MM.1S (cell line): Measurements from ENCODE around the gene SLC22A3.

Experiments
- DNase-seq: peaks from one replicate; pipeline ENCODE4 v3.0.0-alpha.2; 2015
- H2AFZ ChIP-seq: fragments of 300-600 bp; sonication (generic); 2 replicates; pipeline ENCODE4 v1.6.0; 2016; ENCODE audit warnings: antibody characterized with exemption, low read length
- H3F3A ChIP-seq: fragments of 300-600 bp; sonication (generic); 2 replicates; pipeline ENCODE4 v1.6.1; 2016; ENCODE audit warnings: mild to moderate bottlenecking, antibody characterized with exemption, low read length, moderate library complexity, mixed read lengths; ENCODE audit not compliant: insufficient read depth
- H3K27ac ChIP-seq: fragments of 300-600 bp; sonication (generic); 2 replicates; pipeline ENCODE4 v1.5.1; 2016; ENCODE audit warnings: mild to moderate bottlenecking, low read length
- H3K27me3 ChIP-seq: fragments of 300-600 bp; sonication (generic); replicated peaks from 2 replicates; pipeline ENCODE4 v1.6.0; 2016; ENCODE audit warnings: low read length; ENCODE audit not compliant: insufficient read depth
- H3K36me3 ChIP-seq: fragments of 300-600 bp; sonication (generic); replicated peaks from 2 replicates; pipeline ENCODE4 v1.6.1; 2016; ENCODE audit warnings: mild to moderate bottlenecking, low read length, mixed read lengths; ENCODE audit not compliant: insufficient read depth
- H3K4me1 ChIP-seq: fragments of 300-600 bp; sonication (generic); 2 replicates; pipeline ENCODE4 v1.6.1; 2016; ENCODE audit warnings: low read length, mixed read lengths
- H3K4me2 ChIP-seq: fragments of 300-600 bp; sonication (generic); 2 replicates; pipeline ENCODE4 v1.6.0; 2016; ENCODE audit warnings: low read depth, low read length
- H3K4me3 ChIP-seq: fragments of 300-600 bp; sonication (generic); 2 replicates; pipeline ENCODE4 v1.5.1; 2016; ENCODE audit warnings: low read length, mixed read lengths
- H3K79me2 ChIP-seq: fragments of 300-600 bp; sonication (generic); 2 replicates; pipeline ENCODE4 v1.6.1; 2016; ENCODE audit warnings: mixed run types, low read length, mixed read lengths
- H3K9ac ChIP-seq: fragments of 300-600 bp; sonication (generic); 2 replicates; pipeline ENCODE4 v1.6.1; 2016; ENCODE audit warnings: low read length, mixed read lengths
- H3K9me2 ChIP-seq: fragments of 300-600 bp; sonication (generic); replicated peaks from 2 replicates; pipeline ENCODE4 v1.6.1; 2016; ENCODE audit warnings: mild to moderate bottlenecking, low read length, mixed read lengths; ENCODE audit not compliant: insufficient read depth
- H3K9me3 ChIP-seq: fragments of 300-600 bp; sonication (generic); replicated peaks from 2 replicates; pipeline ENCODE4 v1.6.1; 2016; ENCODE audit warnings: mild to moderate bottlenecking, low read length, mixed read lengths; ENCODE audit not compliant: insufficient read depth
- H4K20me1 ChIP-seq: fragments of 300-600 bp; sonication (generic); 2 replicates; pipeline ENCODE4 v1.6.1; 2016; ENCODE audit warnings: mild to moderate bottlenecking, low read length, moderate library complexity, mixed read lengths; ENCODE audit not compliant: insufficient read depth
- EZH2 ChIP-seq: fragments of 300-600 bp; sonication (generic); optimal IDR thresholded peaks from 2 replicates; pipeline ENCODE3; 2017; ENCODE audit warnings: low read depth, mild to moderate bottlenecking, antibody characterized with exemption, low read length, mixed read lengths
- EZH2phosphoT487 ChIP-seq: fragments of 300-600 bp; sonication (generic); IDR thresholded peaks from 2 replicates; pipeline ENCODE4 v1.6.1; 2018; ENCODE audit warnings: antibody characterized with exemption, low read length
- TF ChIP-seq, protein P1 (sequence below): fragments of 300-600 bp; sonication (generic); IDR thresholded peaks from 2 replicates; pipeline ENCODE4 v1.5.1; 2016; ENCODE audit warnings: antibody characterized with exemption, low read length, mixed read lengths

Gene SLC22A3

DNA sequence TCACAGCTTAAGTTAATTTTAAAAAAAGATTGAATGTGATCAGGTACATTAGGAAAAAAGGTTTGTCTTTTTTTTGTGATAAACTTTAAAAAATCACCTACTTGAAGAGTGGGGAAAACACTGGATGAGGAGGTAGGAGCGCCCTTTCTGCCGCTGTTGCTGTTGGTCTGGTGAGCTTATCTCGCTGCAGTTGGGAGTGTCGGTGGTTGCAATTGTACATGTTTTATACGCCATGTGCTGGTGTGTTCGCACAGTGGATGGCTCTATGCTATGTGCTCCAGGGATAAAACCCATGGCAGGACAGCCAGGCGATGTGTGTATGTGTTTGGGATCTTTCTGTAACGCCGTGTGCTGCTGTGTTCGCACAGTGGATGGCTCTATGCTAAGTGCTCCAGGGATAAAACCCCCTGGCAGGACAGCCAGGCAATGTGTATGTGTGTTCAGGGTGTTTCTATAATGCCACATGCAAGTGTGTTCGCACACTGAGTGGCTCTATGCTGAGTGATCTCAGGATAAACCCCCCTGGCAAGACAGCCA, 1.7 kb downstream of the SLC22A3 start:
- H3F3A ChIP-seq: no peaks in the 10 kb centered on the region
- H3K4me1 ChIP-seq: no peaks in the 10 kb centered on the region
- H3K79me2 ChIP-seq: no peaks in the 10 kb centered on the region
- H3K9me3 ChIP-seq: no peaks in the 10 kb centered on the region
- H3K4me3 ChIP-seq: no peak overlapping the region
- no peak overlapping the region for H3K9ac ChIP-seq
- no peaks in the 10 kb centered on the region for H3K36me3 ChIP-seq
- H2AFZ ChIP-seq: no peak overlapping the region
- no peak for DNase-seq
- H3K27me3 ChIP-seq: no peaks in the 10 kb centered on the region
- no peaks in the 10 kb centered on the region for H3K9me2 ChIP-seq
- H3K4me2 ChIP-seq: no peak overlapping the region
- TF ChIP-seq EZH2 (no peak), EZH2phosphoT487 (no peak)
- TF ChIP-seq, protein P1, sequence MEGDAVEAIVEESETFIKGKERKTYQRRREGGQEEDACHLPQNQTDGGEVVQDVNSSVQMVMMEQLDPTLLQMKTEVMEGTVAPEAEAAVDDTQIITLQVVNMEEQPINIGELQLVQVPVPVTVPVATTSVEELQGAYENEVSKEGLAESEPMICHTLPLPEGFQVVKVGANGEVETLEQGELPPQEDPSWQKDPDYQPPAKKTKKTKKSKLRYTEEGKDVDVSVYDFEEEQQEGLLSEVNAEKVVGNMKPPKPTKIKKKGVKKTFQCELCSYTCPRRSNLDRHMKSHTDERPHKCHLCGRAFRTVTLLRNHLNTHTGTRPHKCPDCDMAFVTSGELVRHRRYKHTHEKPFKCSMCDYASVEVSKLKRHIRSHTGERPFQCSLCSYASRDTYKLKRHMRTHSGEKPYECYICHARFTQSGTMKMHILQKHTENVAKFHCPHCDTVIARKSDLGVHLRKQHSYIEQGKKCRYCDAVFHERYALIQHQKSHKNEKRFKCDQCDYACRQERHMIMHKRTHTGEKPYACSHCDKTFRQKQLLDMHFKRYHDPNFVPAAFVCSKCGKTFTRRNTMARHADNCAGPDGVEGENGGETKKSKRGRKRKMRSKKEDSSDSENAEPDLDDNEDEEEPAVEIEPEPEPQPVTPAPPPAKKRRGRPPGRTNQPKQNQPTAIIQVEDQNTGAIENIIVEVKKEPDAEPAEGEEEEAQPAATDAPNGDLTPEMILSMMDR: no peak
- H3K27ac ChIP-seq: no peak overlapping the region
- H4K20me1 ChIP-seq: no peaks in the 10 kb centered on the region

DNA sequence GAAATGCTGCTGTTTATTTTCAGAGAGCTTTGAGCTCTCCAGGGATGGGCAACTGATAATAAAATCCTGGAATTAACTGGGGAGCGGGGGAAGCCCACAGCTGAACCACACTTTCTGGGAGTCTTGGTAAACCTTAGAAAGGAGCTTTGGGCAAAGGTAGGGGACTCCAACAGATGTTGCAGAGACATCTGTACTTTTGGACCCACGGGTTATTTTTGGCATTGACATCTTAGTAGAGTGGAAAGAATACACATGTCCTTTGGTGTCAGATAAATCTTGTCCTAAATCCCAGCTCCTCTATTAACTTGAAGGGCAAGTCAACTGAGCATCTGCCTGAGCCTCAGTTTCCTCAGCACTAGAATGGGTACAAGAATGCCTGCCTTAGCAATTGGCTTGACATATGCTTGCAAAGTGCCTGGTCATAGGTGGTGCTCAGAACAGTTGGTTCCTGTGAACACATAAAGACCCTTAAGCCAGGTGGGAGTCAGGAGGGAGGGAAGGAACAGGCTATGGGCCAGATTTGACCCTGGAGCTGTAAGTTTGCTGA, 5.8 kb downstream of the SLC22A3 start:
- TF ChIP-seq EZH2 (no peak), EZH2phosphoT487 (no peak)
- TF ChIP-seq, protein P1: no peak
- H3F3A ChIP-seq: no peaks in the 10 kb centered on the region
- H3K79me2 ChIP-seq: no peaks in the 10 kb centered on the region
- no peaks in the 10 kb centered on the region for H3K9me2 ChIP-seq
- H3K4me1 ChIP-seq: no peaks in the 10 kb centered on the region
- no peak for DNase-seq
- no peak overlapping the region for H3K27ac ChIP-seq
- H3K36me3 ChIP-seq: no peaks in the 10 kb centered on the region
- H3K4me3 ChIP-seq: no peak overlapping the region
- no peaks in the 10 kb centered on the region for H3K9me3 ChIP-seq
- no peak overlapping the region for H2AFZ ChIP-seq
- H3K27me3 ChIP-seq: no peaks in the 10 kb centered on the region
- no peaks in the 10 kb centered on the region for H4K20me1 ChIP-seq
- H3K4me2 ChIP-seq: no peak overlapping the region
- H3K9ac ChIP-seq: no peak overlapping the region

DNA sequence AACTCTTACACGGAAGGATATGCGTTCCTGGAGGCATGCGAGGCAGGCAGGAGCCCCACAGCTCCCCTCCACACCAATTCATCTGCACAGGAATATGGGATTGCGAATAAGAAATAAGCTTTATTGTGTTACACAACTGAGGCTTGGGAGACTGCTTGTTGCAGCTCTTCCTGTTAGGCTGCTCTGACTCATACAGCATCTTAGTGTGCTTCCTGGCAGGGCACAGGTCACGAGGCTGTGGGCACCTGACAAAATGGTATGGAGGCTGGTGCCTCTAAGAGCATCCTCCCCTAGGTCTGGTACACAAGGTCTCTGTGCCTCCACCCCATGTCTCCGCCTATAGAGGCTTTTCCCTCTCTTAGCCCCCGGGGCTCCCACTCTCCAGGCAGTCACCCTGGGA, 6.8 kb downstream of the SLC22A3 start:
- TF ChIP-seq, protein P1: no peak
- TF ChIP-seq EZH2phosphoT487 (no peak), EZH2 (no peak)
- Histone ChIP-seq H3K9ac (no peak overlapping the region), H3K9me2 (no peaks in the 10 kb centered on the region), H3K79me2 (no peaks in the 10 kb centered on the region), H3K9me3 (no peaks in the 10 kb centered on the region), H3K27me3 (no peaks in the 10 kb centered on the region), H2AFZ (no peak overlapping the region), H3K4me3 (no peak overlapping the region), H3F3A (no peaks in the 10 kb centered on the region), H3K27ac (no peak overlapping the region), H3K4me2 (no peak overlapping the region), H3K4me1 (no peaks in the 10 kb centered on the region), H3K36me3 (no peaks in the 10 kb centered on the region), H4K20me1 (no peaks in the 10 kb centered on the region)
- DNase-seq: no peak
